PC-3 (cell line): ENCODE results near the gene PNLIPRP3. TPM values are rescaled to one million over a fixed set of nuclear protein-coding genes. Genes with fewer than 3 reads are reported as not detected.

Source experiments
- ATAC-seq: fragments of 200-7000 bp; cut with Tn5 transposase; 2 replicates; pipeline ENCODE4 v1.9.1; 2020; ENCODE audit warnings: mild to moderate bottlenecking, moderate library complexity
- BruUV-seq: library from RNA; stranded (reverse); fragments of 400-500 nt; replicated peaks from 2 replicates; lab custom pipeline; 2021; lab: Mats Ljungman, UMichigan
- CTCF ChIA-PET: fragments of 300-600 bp; sonication (Branson Sonifier 250); formaldehyde crosslinking; loops from one replicate; lab custom pipeline; 2022; ENCODE audit warnings: antibody characterized with exemption; lab: Charles Lee
- POLR2A ChIA-PET: fragments of 300-600 bp; sonication (Branson Sonifier 250); formaldehyde crosslinking; loops from one replicate; lab custom pipeline; 2022; ENCODE audit warnings: antibody characterized with exemption; ENCODE audit not compliant: unreplicated experiment; lab: Charles Lee
- DNase-seq: peaks from one replicate; pipeline ENCODE4 v3.0.0-alpha.2; 2015
- H2AFZ ChIP-seq: fragments of 300-600 bp; sonication (generic); 2 replicates; pipeline ENCODE4 v1.6.0; 2016; ENCODE audit warnings: antibody characterized with exemption, low read length
- H3F3A ChIP-seq: fragments of 300-600 bp; sonication (generic); one replicate; pipeline ENCODE4 v1.6.0; 2017; ENCODE audit warnings: antibody characterized with exemption, low read length, control low read depth, mild to moderate bottlenecking; ENCODE audit not compliant: unreplicated experiment
- H3K27ac ChIP-seq: fragments of 300-600 bp; sonication (generic); 2 replicates; pipeline ENCODE4 v1.5.1; 2016; ENCODE audit warnings: mild to moderate bottlenecking, low read length
- H3K27me3 ChIP-seq: fragments of 300-600 bp; sonication (generic); 2 replicates; pipeline ENCODE4 v1.6.1; 2016; ENCODE audit warnings: low read length, mixed read lengths
- H3K36me3 ChIP-seq: fragments of 300-600 bp; sonication (generic); 2 replicates; pipeline ENCODE4 v1.6.1; 2016; ENCODE audit warnings: low read depth, mixed run types, low read length, mixed read lengths
- H3K4me1 ChIP-seq: fragments of 300-600 bp; sonication (generic); 2 replicates; pipeline ENCODE4 v1.5.1; 2016; ENCODE audit warnings: low read length; ENCODE audit not compliant: insufficient read depth
- H3K4me2 ChIP-seq: fragments of 300-600 bp; sonication (generic); 2 replicates; pipeline ENCODE4 v1.6.0; 2016; ENCODE audit warnings: low read length
- H3K4me3 ChIP-seq: fragments of 300-600 bp; sonication (generic); 2 replicates; pipeline ENCODE4 v1.5.1; 2016; ENCODE audit warnings: mild to moderate bottlenecking, low read length, mixed read lengths
- H3K79me2 ChIP-seq: fragments of 300-600 bp; sonication (generic); 2 replicates; pipeline ENCODE4 v1.6.1; 2017; ENCODE audit warnings: low read length, mixed read lengths
- H3K9ac ChIP-seq: fragments of 300-600 bp; sonication (generic); 2 replicates; pipeline ENCODE4 v1.6.0; 2016; ENCODE audit warnings: mild to moderate bottlenecking, low read length
- H3K9me2 ChIP-seq: fragments of 300-600 bp; sonication (generic); replicated peaks from 2 replicates; pipeline ENCODE4 v1.6.1; 2016; ENCODE audit warnings: mixed run types, low read length, mixed read lengths
- H3K9me3 ChIP-seq: fragments of 300-600 bp; sonication (generic); 2 replicates; pipeline ENCODE4 v1.6.1; 2016; ENCODE audit warnings: low read length, mixed read lengths
- H4K20me1 ChIP-seq: fragments of 300-600 bp; sonication (generic); 2 replicates; pipeline ENCODE4 v1.6.1; 2016; ENCODE audit warnings: low read length, mixed read lengths
- EZH2 ChIP-seq: fragments of 300-600 bp; sonication (generic); IDR thresholded peaks from one replicate; pipeline ENCODE4 v1.6.1; 2017; ENCODE audit warnings: antibody characterized with exemption, mild to moderate bottlenecking, low read length; ENCODE audit not compliant: unreplicated experiment
- EZH2phosphoT487 ChIP-seq: fragments of 300-600 bp; sonication (generic); IDR thresholded peaks from 2 replicates; pipeline ENCODE4 v1.6.1; 2018; ENCODE audit warnings: mild to moderate bottlenecking, antibody characterized with exemption, low read length, borderline replicate concordance
- intact Hi-C: fragments of 100-400 bp; cut with micrococcal nuclease; formaldehyde crosslinking; loops from 2 replicates; pipeline ENCODE4 v1.9.0; 2023
- total RNA-seq: library from RNA; depleted of rRNA; stranded (reverse); fragments of >200 nt; gene quantifications from 2 replicates; pipeline ENCODE4 v1.2.3, GENCODE V29; 2014
- TF ChIP-seq, protein P1 (sequence below): fragments of 300-600 bp; sonication (generic); conservative IDR thresholded peaks from 2 replicates; pipeline ENCODE4 v1.5.1; 2017; ENCODE audit warnings: antibody characterized with exemption, low read depth, mild to moderate bottlenecking, low read length

The PNLIPRP3 gene
- total RNA-seq, 1 experiment from 2014 or later = not detected

GRCh38 chr10:116490028-116490662, 62.5 kb downstream of the PNLIPRP3 start:
- H3K4me3 ChIP-seq = no peak overlapping the region
- H3K79me2 ChIP-seq = no peaks in the 10 kb centered on the region
- intact Hi-C loops = no loop called here
- no peaks in the 10 kb centered on the region for H3K9me2 ChIP-seq
- no TSS peak for BruUV-seq
- DNase-seq (peak; percentile 44), ATAC-seq (no peak)
- no peaks in the 10 kb centered on the region for H3F3A ChIP-seq
- TF ChIP-seq EZH2 (no peak), EZH2phosphoT487 (no peak)
- TF ChIP-seq, protein P1, sequence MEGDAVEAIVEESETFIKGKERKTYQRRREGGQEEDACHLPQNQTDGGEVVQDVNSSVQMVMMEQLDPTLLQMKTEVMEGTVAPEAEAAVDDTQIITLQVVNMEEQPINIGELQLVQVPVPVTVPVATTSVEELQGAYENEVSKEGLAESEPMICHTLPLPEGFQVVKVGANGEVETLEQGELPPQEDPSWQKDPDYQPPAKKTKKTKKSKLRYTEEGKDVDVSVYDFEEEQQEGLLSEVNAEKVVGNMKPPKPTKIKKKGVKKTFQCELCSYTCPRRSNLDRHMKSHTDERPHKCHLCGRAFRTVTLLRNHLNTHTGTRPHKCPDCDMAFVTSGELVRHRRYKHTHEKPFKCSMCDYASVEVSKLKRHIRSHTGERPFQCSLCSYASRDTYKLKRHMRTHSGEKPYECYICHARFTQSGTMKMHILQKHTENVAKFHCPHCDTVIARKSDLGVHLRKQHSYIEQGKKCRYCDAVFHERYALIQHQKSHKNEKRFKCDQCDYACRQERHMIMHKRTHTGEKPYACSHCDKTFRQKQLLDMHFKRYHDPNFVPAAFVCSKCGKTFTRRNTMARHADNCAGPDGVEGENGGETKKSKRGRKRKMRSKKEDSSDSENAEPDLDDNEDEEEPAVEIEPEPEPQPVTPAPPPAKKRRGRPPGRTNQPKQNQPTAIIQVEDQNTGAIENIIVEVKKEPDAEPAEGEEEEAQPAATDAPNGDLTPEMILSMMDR = peak; percentile 72
- no peaks in the 10 kb centered on the region for H4K20me1 ChIP-seq
- no peak overlapping the region for H3K9ac ChIP-seq
- peaks cover 17% of the 10 kb centered on the region for H3K27me3 ChIP-seq
- ChIA-PET CTCF (no interaction called here), POLR2A (no interaction called here)
- H3K4me1 ChIP-seq = no peaks in the 10 kb centered on the region
- H3K9me3 ChIP-seq = no peaks in the 10 kb centered on the region
- H2AFZ ChIP-seq = no peak overlapping the region
- no peaks in the 10 kb centered on the region for H3K36me3 ChIP-seq
- H3K4me2 ChIP-seq = no peak overlapping the region
- no peak overlapping the region for H3K27ac ChIP-seq

- Histone ChIP-seq H3K4me1 (no peaks in the 10 kb centered on the region), H3K9me2 (no peaks in the 10 kb centered on the region), H3K27me3 (peaks cover 27% of the 10 kb centered on the region; the same call in 1 of the 2 replicates), H3K79me2 (no peaks in the 10 kb centered on the region), H3K27ac (no peak overlapping the region), H3F3A (no peaks in the 10 kb centered on the region), H3K9ac (no peak overlapping the region), H4K20me1 (no peaks in the 10 kb centered on the region), H3K36me3 (no peaks in the 10 kb centered on the region), H3K9me3 (no peaks in the 10 kb centered on the region), H3K4me2 (no peak overlapping the region), H2AFZ (no peak overlapping the region), H3K4me3 (no peak overlapping the region)
- TF ChIP-seq EZH2 (no peak), EZH2phosphoT487 (no peak)
- TF ChIP-seq, protein P1 = no peak
- ATAC-seq (no peak), DNase-seq (no peak)
- ChIA-PET CTCF (no interaction called here), POLR2A (no interaction called here)
- intact Hi-C loops = no loop called here
- BruUV-seq = no TSS peak
These were observed 77.1 kb downstream of the PNLIPRP3 start for GRCh38 chr10:116504786-116505185.

DNA sequence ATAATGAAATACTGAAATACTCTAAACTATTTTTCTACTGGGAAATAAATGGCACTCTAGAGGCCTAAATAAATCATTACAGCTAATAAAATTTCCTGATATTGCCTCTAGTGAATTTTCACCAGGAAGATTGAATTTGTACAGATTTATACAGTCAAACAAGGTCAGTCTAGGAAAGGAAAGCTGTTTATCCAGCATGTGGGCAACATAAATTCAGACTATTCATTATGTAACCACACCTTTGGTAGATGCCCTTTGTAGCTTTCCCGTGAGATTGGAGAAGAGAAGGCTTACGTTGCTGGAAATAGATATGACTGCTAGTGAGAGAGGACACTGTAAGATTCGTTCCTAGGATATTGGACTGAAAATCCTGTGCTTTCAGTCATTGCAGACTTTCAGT, 82.9 kb downstream of the PNLIPRP3 start:
- DNase-seq (no peak), ATAC-seq (no peak)
- no peak overlapping the region for H3K27ac ChIP-seq
- no peaks in the 10 kb centered on the region for H4K20me1 ChIP-seq
- H3K79me2 ChIP-seq = no peaks in the 10 kb centered on the region
- no TSS peak for BruUV-seq
- H3K36me3 ChIP-seq = no peaks in the 10 kb centered on the region
- intact Hi-C loops = no loop called here
- peaks cover 24% of the 10 kb centered on the region; the same call in 1 of the 2 replicates for H3K27me3 ChIP-seq
- no peaks in the 10 kb centered on the region for H3F3A ChIP-seq
- POLR2A ChIA-PET = no interaction called here
- no peak overlapping the region for H2AFZ ChIP-seq
- TF ChIP-seq, protein P1 = no peak
- no peak for TF ChIP-seq EZH2
- no peak for TF ChIP-seq EZH2phosphoT487
- CTCF ChIA-PET = no interaction called here
- no peak overlapping the region for H3K4me3 ChIP-seq
- no peak overlapping the region for H3K9ac ChIP-seq
- no peaks in the 10 kb centered on the region for H3K9me3 ChIP-seq
- no peaks in the 10 kb centered on the region for H3K4me1 ChIP-seq
- no peak overlapping the region for H3K4me2 ChIP-seq
- H3K9me2 ChIP-seq = no peaks in the 10 kb centered on the region
